KOPT-K1 (cell line): ENCODE data around the gene IAPP.

ENCODE experiments used
- H3K27ac ChIP-seq: fragments of 200-600 bp; sonication (generic); 2 replicates; pipeline ENCODE4 v1.5.1; 2016; ENCODE audit warnings: antibody characterized with exemption, mild to moderate bottlenecking, low read depth, low read length; ENCODE audit not compliant: poor library complexity, severe bottlenecking
- H3K36me3 ChIP-seq: fragments of 200-600 bp; sonication (generic); 2 replicates; pipeline ENCODE4 v1.5.1; 2017; ENCODE audit warnings: antibody characterized with exemption, mild to moderate bottlenecking, low read length, moderate library complexity; ENCODE audit not compliant: insufficient read depth
- H3K9me3 ChIP-seq: fragments of 200-600 bp; sonication (generic); 2 replicates; pipeline ENCODE4 v1.5.1; 2017; ENCODE audit warnings: antibody characterized with exemption, low read length, mild to moderate bottlenecking; ENCODE audit not compliant: insufficient read depth, poor library complexity, severe bottlenecking

Gene IAPP

GRCh38 chr12:21372602-21373001 lies at the start of gene IAPP:
TSS of gene IAPP (plus strand) at chr12:21372902. CDS start at chr12:21373352, 450 bp downstream.
- H3K27ac ChIP-seq, result no peak within 1 kb of the TSS
- H3K36me3 ChIP-seq, result no peaks in the 10 kb centered on the region
- H3K9me3 ChIP-seq, result no peaks in the 10 kb centered on the region

DNA sequence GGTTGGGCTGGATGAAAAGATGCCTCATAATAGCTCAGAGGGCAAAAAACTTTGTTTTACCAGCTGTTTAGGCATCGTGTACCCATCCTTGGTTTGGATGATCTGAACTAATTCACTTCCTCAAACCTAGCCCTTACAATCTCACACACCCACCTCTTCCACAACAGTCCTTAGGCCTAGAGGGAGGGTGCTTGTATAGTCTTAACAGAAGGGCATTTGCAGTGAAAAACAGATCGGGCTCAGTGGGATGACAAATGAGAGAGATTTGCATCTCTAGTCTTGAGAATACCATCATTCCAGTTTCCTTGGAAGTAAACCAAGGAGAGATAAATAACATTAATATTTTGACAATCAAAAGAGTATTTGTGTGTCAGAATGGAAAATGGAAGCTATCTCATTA lies 49.0 kb upstream of the IAPP start:
- Histone ChIP-seq H3K27ac (no peak overlapping the region), H3K9me3 (peaks cover 6% of the 10 kb centered on the region), H3K36me3 (no peaks in the 10 kb centered on the region)

DNA sequence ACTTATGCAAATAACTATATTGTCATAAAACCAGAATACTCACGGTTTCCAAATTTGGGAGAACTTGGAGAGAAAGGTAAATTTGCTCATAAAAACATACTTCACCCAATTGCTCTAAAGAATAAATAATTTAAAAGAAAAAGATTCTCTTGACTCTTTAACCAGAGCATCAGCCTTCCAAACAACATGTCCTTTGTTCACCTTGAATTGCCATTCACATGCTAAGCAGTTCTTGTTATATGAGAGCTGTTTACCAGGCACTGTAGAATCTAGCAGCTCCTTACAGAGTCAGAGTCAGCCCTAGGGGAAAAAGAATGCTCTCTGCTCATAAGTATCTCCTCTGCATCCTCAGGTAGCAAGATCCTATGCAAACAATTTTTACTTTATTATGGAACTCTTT lies 48.2 kb upstream of the IAPP start:
- H3K9me3 ChIP-seq, result peaks cover 13% of the 10 kb centered on the region
- no peak overlapping the region for H3K27ac ChIP-seq
- H3K36me3 ChIP-seq, result no peaks in the 10 kb centered on the region

GRCh38 chr12:21328578-21328977 lies 44.1 kb upstream of the IAPP start:
- H3K9me3 ChIP-seq, result peaks cover 33% of the 10 kb centered on the region
- H3K36me3 ChIP-seq, result no peaks in the 10 kb centered on the region
- no peak overlapping the region for H3K27ac ChIP-seq

- H3K27ac ChIP-seq, result no peak overlapping the region
- peaks cover 33% of the 10 kb centered on the region for H3K9me3 ChIP-seq
- no peaks in the 10 kb centered on the region for H3K36me3 ChIP-seq
These were observed 41.9 kb upstream of the IAPP start for GRCh38 chr12:21330682-21331253.

DNA sequence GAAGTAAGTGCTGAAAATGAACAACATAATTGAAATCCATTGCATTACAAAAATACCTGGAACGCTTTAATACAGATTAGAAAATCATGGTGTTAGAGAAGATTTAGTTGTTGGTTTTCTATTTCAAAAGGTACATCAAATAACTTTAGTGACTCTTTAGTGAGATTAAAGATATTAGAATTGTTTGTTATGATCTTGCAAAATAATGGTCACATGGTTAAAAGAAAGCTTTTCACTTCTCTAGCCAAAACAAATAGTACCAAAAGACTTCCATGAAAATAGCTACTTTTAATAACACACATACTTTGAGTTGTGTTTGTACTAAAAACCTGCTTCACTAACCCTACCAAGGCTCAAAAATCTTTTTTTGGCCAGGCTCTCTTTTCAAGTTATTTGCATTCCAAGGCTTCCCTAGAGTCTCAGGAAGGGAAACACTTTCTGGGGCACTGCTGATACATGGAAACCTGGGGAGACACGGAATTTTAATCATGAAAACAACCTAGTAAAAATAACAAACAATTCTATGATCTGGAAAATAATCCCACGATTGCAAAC lies 37.9 kb upstream of the IAPP start, which contains the start of gene SLCO1A2:
Gene SLCO1A2 (minus strand): TSS at position 147 of the 555 bp plus-strand sequence. CDS start 270 bp downstream, outside the sequence.
- H3K9me3 ChIP-seq, result peaks cover 20% of the 10 kb centered on the region

DNA sequence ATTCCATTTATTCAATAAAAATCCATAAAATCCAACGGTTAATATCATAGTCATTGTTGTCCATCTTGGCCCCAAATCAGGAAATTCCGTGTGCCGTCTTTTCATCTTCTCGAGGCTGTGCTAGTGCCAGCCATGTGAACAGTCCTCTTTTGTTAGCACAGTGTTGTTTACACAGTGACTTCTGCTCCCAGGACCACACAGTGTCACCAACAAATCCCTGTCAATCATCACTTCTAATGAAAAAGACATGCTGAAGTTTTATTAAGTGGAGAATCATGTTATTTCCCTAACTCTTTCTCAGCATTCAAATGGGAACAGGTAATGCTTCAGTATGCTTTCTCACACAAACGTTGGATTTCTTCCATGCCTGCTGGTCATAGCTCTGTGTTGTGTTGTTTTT lies 36.0 kb upstream of the IAPP start:
- Histone ChIP-seq H3K27ac (no peak overlapping the region), H3K9me3 (peaks cover 4% of the 10 kb centered on the region), H3K36me3 (no peaks in the 10 kb centered on the region)

More for the DNA sequence above, 37.9 kb upstream of the IAPP start, which contains the start of gene SLCO1A2:
- Histone ChIP-seq H3K36me3 (no peaks in the 10 kb centered on the region), H3K27ac (no peak within 1 kb of the TSS)

DNA sequence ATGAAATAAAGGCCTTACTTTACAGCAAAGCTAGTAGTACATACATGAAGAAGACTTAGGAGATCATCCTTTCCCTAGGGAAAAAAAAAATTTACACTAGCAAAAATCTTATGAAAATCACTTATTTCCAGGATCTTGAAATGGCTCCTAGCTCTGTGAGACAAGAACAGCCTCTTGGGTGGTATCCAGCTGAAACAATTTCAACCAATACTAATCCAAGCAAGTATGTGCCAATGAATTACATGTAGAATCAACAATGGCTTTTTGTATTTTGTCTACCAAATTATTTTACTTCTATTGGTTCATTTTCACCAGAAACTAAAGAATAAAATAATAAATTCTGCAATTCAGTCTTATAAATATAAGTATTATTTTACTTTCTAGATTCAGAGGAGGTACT lies 35.2 kb upstream of the IAPP start:
- no peak overlapping the region for H3K27ac ChIP-seq
- H3K36me3 ChIP-seq, result no peaks in the 10 kb centered on the region

GRCh38 chr12:21337959-21338744 lies 34.5 kb upstream of the IAPP start:
- no peaks in the 10 kb centered on the region for H3K36me3 ChIP-seq
- H3K27ac ChIP-seq, result no peak overlapping the region
- H3K9me3 ChIP-seq, result no peaks in the 10 kb centered on the region

More for the DNA sequence above, 35.2 kb upstream of the IAPP start:
- H3K9me3 ChIP-seq, result no peaks in the 10 kb centered on the region

DNA sequence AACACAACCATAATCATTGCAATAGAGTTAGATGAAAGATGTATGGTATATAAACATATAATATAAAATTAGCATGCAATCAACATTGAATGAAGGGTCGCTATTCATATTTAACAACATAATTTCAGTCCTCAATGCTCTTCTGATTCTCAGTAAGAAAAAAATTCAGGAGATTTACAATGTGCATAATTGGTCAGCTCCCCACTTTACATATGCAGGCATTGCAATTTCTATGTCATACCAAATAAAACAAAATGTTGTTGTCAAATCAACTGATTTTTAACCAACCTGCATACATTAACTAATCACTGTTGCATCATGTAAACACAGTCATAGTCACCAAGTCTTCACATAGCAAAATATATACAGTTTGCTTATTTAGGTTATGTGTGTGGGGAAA lies 32.8 kb upstream of the IAPP start:
- no peak overlapping the region for H3K27ac ChIP-seq
- H3K9me3 ChIP-seq, result no peaks in the 10 kb centered on the region
- no peaks in the 10 kb centered on the region for H3K36me3 ChIP-seq

GRCh38 chr12:21340403-21340802 lies 32.3 kb upstream of the IAPP start:
- Histone ChIP-seq H3K27ac (no peak overlapping the region), H3K9me3 (no peaks in the 10 kb centered on the region), H3K36me3 (no peaks in the 10 kb centered on the region)

GRCh38 chr12:21341769-21342168 lies 30.9 kb upstream of the IAPP start:
- Histone ChIP-seq H3K9me3 (no peaks in the 10 kb centered on the region), H3K27ac (no peak overlapping the region), H3K36me3 (no peaks in the 10 kb centered on the region)

GRCh38 chr12:21343636-21344035 lies 29.1 kb upstream of the IAPP start:
- Histone ChIP-seq H3K9me3 (no peaks in the 10 kb centered on the region), H3K36me3 (no peaks in the 10 kb centered on the region), H3K27ac (no peak overlapping the region)

DNA sequence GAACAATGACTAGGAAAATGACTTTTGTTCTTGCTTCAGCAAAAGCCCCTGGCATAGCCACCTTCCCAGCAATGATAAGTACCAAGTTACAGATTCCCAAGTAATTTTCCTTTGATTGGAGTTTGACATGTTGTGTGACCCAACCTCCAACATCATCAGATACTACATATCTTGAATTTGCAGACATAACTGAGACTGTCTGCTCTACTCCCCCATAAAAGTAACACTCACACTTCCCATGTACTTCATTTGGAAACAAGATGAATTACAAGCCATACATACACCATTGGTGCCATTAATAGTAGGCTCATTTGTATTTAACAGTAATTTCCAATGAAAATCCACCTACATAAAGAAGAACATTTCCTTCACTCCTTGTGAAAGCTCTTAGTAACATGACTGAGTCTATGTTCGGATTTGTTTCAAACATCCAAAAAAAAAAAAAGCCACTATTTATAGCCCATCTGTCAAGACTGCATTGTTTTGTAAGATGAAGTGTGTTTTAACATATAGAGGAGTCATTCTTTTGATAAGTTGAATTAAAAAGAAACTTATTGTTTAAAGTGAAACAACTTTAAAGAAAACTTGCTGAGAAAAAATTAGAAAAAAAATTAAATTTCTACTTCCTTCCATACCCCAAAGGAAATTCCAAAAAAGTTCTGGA lies 26.0 kb upstream of the IAPP start:
- no peak overlapping the region for H3K27ac ChIP-seq
- H3K36me3 ChIP-seq, result no peaks in the 10 kb centered on the region
- H3K9me3 ChIP-seq, result no peaks in the 10 kb centered on the region

DNA sequence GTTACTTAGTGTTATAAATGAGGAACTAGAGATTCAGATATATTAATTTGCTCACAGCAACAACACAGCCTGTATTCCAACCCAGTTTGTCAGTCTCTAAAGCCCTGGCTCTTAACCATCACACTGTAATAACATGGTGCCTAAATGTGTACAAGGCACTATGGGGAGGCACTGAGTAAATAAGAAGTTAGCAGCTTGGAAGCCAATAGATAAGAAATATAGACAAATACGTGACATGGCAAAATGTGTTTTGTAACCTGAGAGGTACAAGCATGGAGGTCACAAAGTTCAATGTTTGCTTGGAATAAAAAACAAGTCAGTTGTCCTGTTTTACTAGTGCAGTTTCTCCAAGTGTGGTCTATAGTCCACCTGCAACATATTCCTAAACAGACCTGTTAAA lies 21.7 kb upstream of the IAPP start:
- Histone ChIP-seq H3K9me3 (no peaks in the 10 kb centered on the region), H3K36me3 (no peaks in the 10 kb centered on the region), H3K27ac (no peak overlapping the region)
